NOMO-1 (cell line): Measurements from ENCODE around the gene SMIM1.
A peak's percentile ranks its signal among the peaks of the same experiment; 100 is the strongest.
"Not testable (repeated sequence)": the region's sequence is repeated elsewhere in the genome, so short reads cannot be mapped to it uniquely, and the experiment has no call there.

ENCODE experiments used
- DNase-seq, 2 experiments: peaks; one replicate each; lab custom pipeline; 2025; ENCODE audit not compliant: unreplicated experiment in 2 of 2; lab: John Stamatoyannopoulos, UW

Gene SMIM1

DNA sequence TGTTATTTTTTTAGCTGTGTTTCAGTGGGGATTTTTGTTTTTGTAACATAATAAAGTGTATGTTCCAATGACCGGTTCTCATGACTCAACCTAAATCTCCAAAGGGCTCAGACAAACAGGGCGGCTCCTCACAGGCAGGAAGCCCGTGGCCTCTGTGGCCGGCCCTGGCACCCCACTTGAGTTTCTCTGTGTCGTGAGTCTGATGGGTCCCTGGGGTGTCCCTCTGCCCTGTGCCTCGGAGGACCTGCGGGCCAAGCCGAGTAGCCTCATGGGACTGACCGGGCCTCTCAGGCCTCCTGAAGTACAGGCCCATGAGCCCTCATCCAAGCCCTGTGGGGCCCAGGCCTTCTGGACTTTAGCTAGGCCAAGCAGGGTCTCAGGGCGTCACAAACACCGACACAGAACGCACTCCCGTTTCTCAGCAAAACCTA lies 36.4 kb upstream of the SMIM1 start:
- no peak for DNase-seq

DNA sequence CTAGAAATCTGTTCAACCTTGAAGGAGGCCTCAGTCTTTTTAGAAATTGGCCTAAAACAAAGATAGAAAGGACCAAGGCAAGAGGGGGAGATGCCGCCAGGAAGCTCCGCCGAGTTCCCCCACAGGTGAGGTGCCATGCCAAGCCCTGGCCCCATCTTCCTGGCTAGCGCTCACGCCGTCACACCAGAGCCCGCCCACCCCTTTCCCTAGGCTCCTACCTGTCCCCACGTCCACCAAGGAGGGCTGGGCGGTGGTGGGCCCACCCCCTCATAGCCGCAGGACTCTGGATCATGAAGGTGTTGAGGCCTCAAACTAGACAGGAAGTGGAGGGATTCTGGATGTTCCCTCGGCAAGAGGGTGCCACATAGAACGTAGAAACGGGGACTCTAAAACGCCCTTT lies 35.8 kb upstream of the SMIM1 start:
- DNase-seq: no peak

DNA sequence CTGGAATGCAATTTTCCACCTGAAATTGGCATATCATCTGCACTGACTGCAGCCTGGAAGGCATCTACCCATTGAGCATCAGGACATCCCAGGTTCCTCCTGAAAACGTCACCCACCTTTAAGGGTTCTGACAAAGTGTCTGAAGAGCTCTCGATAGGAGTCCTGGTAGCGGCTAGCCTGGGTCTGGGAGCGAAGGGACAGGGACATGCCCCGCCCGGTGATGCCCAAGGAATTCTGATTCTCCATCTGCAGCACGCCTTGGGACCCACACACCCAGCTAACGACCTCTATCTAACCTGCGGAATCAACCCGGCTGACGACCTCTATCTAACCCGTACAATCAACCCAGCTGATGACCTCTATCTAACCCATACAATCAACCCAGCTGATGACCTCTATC lies 33.6 kb upstream of the SMIM1 start:
- no peak for DNase-seq

DNA sequence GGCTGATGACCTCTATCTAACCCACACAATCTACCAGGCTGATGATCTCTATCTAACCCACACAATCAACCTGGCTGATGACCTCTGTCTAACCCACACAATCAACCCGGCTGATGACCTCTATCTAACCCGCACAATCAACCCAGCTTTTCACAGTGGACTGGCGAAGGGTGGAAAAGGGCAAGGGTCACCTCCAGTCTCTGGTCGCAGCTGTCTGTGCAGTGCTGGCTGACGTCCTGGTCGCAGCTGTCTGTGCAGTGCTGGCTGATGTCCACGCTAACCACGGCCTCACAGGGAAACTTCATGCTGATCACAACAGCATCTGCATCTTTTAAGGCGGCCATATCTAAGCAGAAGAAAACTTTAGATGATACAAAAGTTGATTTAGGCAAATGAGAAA lies 32.5 kb upstream of the SMIM1 start:
- no peak for DNase-seq

DNA sequence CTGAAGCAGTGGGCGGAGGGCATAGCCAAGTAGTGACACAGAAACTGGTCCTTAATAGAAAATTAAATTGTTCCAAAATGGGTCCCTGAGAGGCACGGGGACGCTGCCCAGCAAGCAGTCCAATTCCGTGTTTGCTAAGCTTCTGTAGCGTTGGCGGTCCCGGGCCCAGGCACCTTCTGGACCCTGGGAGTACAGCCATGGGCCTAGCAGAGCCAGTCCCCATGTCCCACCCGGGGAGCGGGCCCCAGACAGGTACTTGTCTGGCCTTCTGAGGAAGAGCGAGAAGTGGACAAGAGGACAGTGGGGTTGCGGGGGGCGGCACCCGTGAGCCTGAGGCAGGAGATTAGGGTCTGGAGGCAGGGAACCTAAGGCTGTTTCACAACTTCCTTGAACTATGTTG lies 31.8 kb upstream of the SMIM1 start:
- no peak for DNase-seq

DNA sequence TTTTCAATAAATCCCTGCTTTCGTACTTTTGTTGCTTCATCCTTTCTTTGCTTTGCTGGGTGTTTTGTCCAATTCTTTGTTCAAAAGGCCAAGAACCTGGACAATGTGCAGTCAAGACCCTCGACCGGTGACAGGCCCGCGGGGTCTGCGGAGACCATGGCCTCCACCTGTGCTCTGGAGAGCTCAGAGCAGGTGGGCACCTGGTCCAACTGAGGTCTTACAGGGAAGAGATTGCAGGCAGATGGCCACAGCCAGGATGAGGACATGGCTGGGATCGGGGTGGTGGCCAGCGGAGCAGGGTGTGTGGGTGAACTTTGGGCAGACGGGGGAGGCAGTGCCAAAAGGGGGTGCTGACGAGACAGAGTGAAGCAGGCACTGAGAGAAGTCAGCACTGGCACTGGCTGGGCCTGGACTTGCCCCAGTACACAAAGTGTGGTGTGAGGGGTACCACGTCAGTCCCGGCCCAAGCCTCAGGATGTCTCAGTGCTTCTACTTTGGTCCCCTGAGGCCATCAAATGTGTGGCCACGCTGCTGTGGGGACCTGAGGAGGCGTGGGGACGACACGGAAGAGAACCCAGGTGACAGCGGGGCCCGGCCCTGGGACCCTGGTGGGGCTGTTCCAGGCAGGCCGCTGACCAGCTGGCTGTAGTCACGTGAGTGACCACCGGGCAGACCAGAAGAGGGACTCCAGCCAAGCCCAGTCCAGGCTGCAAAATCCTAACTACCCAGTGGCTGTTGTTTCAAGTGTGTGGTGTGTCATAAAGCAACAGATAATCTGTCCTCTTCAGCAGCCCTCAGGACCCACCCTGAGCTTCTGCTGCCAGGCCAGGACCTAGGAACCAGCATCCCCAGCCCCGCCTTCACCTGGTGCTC lies 30.7 kb upstream of the SMIM1 start:
- DNase-seq: no peak

DNA sequence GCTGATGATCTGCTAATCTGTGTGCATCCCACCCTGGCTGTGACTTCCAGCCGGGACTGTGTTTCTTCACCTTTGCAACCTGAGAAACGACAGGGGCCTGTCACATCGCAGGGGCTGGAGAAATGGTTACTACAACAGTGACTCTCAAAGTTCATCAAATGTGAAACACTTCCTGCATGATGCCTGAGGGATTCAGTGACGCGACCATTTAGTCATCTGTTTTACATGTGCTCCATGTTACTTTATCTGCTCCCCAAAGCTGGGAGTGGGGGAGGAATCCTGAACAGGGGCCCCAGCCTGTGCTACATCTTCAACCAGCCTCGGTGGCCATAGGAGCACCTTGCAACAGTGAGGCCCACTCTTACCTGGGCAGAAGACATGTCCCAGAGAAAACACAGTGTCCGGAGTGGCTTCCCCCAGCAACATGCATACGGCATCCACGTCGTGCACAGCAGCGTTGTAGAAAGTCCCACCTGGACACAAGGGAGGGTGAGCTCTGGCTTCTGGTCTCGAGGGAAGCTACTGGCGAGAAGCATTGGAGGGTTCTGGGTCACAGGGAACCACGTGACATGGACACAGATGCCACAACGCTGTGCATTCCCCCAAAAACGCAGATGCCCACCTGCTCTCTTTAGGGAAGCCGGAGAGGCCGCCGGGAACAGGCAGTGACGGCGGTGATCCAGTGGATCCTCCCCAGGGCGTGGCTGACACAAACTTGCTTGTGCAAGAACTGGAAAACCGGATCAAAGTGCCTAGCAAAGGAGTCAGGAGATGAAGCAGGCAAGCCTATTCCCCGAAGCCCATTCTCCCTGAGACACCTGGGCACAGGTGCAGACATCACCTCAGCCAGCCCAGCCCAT lies 29.9 kb upstream of the SMIM1 start:
- DNase-seq: no peak

DNA sequence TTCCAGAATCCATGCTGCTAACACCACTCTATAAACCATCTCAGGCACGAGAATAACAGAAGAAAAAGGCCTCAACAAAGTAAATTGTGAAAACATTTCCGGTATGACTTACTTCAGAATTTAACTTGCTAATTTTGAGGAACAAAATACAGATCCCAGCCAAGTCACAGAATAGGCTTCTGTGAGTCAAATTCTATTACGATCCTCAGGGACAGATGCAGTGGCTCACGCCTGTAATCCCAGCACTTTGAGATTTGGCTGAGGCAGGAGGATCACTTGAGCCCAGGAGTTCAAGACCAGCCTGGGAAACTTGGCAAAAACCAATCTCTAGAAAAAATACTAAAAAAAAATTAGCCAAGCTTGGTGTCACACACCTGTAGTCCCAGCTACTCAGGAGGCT lies 29.1 kb upstream of the SMIM1 start:
- DNase-seq: no peak

DNA sequence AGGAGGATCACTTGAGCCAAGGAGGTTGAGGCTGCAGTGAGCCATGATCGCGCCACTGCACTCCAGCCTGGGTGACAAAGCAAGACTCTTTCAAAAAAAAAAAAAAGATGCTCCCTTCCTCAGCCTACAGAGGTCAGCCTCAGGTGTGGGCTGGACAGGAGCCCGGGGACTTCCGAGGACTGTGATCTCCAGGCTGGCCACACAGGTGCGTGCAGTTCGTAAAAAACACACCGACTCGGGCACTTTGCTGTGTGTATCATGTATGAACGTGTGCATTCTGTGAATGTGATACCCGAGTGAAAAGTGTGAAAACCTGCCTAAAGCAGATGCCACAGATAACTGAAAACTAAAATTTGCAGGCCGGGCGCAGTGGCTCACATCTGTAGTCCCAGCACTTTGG lies 28.7 kb upstream of the SMIM1 start:
- DNase-seq: no peak

DNA sequence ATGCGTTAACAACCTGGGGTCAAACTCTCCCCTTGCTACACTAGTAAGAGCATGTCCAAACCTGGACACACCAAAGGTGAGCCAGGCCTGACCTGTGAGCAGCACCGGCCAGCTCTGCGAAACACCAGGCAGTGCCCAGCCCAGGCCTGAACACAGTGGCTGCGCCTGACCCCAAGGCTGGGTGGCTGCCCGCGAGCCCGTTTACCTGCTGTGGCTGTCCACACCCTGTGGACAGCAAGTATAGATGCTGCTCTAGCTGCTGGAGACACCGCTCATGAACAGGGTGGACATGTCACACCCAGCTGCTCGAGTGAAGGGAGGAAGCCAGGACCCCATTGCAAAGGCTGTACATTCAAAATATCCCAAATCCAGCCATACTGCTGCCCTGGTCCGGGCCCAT lies 27.9 kb upstream of the SMIM1 start:
- no peak for DNase-seq

DNA sequence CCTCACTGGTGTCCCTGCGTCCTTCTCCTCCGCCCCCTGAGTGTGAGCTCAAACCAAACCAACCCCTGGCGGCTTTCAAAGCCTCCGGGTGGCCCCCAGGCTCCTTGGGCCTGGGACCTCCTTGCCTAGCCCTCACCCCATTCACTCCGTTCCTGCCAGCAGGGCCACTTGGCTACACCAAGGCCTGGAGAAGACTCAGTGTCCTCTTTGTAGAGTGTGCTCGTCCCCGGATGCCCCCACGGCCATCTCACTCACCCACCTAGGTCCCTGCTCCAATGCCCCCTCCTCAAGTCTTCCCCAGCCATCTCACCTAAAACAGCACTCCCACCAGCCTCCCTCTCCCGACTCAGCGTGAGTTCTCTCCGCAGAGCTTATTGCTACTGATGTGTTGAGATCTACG lies 27.5 kb upstream of the SMIM1 start:
- no peak for DNase-seq

DNA sequence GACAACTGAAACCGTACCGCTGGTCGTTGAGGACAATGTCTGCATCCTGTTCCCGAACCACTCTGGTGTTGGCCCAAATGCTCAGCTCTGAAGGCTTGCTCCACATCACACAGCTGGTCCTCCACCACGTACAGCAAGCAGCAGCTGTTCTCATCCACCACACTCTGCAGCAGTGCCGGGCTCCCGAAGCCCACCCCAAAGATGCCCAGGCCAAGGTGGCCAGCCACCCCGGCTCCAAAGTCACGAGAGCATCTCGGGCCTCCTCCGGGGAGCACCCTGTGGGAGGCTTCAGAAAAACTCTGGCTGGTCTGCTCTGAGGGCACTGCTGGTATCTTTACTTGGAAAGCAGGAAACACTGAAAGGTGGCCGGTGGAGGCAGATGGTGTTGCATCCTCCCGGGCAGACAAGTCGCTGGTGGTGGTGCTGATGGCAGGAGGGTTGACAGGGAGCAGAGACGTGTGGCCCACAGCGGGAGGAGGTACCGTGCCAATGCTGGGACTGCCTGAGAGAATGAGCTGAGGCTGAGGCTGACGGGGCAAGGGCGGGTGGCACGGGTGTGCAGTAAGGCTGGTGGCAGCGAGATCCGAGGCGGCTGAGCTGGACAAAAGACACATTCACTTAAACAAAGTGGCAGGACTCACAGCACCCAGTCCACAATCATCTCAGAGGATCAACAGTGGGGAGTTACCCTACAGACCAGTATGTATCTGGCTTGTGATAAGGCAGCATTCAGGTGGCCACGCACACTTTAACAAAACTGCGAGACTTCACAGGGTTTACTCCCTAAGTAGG lies 26.8 kb upstream of the SMIM1 start:
- no peak for DNase-seq

DNA sequence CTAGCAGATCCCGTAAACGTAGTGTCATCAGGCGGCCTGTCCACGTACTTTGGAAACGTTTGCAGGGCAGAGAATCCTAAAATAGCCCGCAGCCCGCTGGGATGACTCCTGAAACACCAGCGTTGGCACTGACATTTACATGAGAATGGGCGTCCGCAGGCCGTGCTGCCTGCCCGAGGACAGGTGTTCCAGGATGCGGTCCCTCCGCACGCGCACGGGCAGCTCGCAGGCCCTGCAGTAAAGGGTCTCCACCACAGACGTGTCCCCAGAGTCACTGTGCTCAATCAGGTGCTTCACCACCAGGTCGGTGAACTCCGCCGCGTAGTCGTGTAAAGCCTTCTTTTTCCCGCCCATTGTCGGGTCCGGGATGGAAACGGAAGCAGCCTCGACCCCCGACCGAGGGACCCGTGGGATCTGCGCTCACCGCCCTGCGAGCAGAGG lies 26.1 kb upstream of the SMIM1 start:
- no peak for DNase-seq

DNA sequence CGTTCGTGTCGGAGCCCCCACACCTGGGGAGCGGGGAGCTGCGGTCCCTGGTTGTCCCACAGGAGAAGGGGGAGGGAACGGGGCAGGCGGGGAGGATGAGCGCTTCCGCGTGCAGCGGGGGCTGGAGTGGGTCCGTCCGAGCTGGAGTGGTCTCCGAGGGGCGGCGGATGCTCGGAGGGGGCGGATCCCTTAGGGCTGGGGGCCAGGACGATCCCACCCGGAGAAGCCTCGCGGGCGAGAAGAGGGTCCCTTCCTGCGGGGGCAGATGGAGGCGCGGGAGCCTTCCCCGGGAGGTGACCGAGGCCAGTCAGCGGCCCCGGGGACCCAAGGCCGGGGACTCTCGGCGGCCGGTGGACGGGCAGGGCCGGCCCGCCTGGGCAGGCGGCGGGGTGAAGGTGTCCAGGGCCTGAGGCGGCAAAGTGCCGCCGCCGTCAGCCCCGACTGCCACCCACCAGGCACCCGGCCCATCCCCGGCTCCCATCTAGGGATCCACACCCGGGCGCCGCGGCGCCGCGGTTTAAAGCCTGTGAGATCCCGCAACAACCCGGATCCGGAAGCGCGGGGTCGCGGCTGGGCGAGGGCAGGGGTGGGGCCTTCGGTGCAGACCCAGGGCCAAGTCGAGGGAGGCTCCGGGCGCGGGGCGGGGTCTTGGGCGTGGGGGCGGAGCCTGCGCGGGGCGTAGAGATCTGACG lies 25.6 kb upstream of the SMIM1 start:
- peak; percentile 26 to 75 for DNase-seq

DNA sequence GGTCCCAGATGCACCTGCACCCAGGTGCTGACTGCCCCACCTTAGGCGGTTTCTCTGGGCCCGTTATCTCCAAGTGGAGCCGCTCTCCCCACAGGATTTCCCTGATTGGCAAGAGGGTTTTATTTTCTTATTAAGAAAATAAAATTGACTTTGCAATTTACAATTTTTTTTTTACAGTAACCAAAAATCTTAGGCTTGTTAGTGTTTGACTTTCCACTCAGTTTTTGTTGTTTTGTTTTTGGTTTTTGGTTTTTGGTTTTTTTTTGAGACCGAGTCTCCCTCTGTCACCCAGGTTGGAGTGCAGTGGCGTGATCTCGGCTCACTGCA lies 25.1 kb upstream of the SMIM1 start:
- no peak for DNase-seq

DNA sequence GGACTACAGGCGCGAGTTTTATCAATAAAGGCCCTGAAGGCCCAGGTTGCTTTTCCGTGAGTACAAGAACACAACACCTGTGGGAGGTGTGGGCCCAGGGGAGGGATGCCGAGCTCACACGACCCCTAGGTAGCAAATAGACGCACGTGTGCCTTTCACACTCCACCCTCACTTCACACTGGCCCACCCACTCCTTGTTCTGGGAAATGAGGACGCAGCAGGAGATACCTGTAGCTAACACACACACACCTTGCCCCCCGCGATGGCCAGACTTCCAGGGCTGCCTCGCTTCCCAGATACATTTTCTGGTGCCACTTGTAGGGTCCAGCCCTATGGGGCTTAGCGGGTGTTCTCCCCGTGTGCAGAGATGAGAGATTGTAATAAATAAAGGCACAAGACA lies 24.6 kb upstream of the SMIM1 start:
- DNase-seq: no peak

DNA sequence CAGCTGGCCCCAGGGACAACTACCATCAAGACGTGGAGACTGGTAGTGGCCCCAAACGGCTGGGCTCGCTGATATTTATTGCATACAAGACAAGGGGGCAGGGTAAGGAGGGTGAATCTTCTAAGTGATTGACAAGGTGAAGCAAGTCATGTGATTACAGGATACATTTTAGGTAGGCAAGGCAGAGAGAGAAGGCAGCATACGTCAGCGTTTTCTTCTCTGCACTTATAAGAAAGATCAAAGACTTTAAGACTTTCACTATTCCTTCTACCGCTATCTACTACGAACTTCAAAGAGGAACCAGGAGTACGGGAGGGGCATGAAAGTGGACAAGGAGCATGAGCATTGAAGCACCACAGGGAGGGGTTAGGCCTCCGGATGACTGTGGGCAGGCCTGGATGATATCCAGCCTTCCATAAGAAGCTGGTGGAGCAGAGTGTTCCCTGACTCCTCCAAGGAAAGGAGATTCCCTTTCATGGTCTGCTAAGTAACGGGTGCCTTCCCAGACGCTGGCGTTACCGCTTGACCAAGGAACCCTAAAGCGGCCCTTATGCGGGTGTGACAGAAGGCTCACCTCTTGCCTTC lies 24.1 kb upstream of the SMIM1 start:
- DNase-seq: not testable (repeated sequence)

DNA sequence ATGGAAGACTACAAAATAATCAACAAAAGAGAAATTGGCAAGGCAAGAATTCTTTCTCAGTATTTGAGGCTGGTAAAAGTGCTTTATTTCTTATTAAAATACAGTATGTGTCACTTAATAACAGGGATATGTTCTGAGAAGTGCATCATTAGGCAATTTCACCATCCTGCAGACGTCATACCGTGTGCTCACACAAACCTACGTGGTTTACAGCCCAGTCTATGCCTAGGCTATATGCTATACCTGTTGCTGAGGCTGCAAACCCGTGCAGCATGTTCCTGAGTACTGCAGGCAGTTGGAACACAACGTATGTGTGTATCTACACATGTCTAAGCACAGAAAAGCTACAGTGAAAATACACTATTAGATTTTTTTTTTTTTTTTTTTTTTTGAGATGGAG lies 23.0 kb upstream of the SMIM1 start:
- DNase-seq: no peak

DNA sequence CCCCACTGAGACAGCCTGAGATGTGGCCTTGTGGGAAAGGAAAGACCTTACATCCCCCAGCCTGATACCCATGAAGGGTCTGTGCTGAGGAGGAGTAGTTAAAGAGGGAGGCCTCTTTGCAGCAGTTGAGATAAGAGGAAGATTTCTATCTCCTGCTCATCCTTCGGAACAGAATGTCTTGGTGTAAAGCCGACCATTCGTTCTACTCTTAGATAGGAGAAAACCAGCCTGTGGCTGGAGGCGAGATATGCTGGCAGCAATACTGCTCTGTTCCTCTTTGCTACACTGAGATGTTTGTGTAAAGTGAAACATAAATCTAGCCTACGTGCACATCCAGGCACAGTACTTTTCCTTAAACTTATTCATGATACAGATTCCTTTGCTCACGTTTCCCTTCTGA lies 21.8 kb upstream of the SMIM1 start:
- DNase-seq: no peak

DNA sequence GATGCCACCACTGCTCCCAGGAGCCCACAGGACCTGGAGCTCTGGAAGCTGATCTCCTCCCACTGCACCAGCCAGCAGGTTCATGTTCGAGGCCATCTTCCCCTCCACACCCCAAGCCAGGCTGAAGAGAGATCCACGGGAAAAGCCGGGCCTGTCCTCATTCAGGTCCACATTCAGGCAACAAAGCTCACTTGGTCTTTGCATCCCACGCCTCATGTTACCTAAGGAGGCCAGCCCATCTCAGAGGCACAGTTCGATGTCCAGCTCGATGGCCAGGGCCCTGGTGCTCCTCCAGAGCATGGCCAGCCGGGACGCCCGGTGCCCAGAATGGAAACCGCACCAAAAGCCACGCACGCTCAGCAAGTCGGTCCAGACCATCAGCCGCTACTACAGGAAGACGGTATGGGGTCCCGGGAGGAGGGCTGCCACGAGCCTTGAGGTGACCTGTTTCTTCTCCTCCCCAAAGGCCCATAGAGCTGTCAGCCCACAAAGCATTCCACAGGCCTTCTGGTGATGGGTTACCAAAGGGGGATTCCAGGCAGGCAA lies 20.1 kb upstream of the SMIM1 start, which contains the start of gene CCDC27:
TSS of gene CCDC27 (plus strand) at position 51 of the 546 bp plus-strand sequence. CDS start at position 83, 32 bp downstream.
- DNase-seq: no peak
